Stimulated activated CD8-positive, alpha-beta memory T cell treated with anti-CD3 and anti-CD28 coated beads, Interleukin-15, amount 100 ng/mL, for 48 hours (primary cell): ENCODE results near the gene CLRN1.

Experiments
- DNase-seq, 2 donors: peaks; one replicate each; pipeline ENCODE4 v3.0.0-alpha.2; 2020; ENCODE audit warnings: low read depth in 2 of 2

CLRN1 gene

DNA sequence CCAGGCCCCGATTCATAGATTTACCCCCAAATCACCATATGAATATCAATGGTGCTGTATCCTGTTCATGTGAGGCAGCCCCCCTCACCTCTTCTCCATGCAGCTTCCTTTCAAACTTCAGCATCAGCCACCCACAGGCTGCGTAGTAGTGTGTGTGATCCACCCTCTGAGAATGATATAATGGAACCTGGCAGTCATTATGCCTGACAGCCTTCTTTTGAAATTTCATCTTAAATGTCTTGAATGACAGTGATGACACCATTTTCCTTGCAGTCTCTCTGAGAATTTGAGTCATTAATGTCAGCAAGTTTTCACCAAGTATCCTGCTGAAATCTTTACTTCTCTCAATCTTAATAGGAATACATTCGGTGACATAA, 3.5 kb upstream of the CLRN1 start:
- peak in 1 of 2 donors; percentile 19 for DNase-seq

DNA sequence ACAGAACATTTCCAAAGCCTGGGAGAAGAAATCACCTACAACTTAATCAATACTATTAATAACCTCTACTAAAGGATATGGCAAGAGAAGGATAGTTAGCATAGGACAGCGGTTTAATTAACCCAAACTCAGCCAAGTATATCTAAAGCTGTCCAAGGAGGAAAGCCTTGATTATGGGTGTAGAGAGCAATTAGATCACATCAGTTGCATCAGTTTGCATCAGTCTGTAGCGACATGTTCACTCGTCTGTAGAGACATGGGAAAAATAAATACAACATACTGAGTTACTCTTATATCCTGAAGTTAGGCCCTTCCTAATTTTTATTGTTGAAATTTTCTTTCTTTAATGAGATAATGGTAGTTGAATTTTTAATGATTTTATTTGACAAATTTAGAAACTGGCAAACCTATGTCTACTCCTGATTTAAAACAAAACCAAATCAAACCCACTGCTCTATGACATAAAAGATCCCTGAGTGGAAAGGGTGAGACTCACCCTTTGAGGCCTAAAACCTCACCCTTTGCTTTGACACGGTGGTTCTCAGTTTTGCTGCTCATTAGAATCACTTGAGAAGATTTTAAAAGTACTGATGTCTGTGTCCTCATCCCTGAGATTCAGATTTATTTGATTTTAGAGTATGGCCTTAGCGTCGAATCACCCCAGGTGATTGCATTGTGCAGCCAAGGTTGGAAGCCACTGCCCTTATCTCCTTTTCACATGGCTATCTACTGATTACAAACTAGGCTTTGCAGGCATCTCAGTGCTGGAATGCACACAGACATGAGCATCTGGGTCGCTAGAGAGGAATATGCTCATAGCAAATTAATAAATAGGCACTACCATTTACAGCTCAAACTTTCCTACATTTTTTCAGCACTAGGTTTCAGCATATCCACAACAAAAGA, 2.8 kb upstream of the CLRN1 start:
- no peak for DNase-seq

DNA sequence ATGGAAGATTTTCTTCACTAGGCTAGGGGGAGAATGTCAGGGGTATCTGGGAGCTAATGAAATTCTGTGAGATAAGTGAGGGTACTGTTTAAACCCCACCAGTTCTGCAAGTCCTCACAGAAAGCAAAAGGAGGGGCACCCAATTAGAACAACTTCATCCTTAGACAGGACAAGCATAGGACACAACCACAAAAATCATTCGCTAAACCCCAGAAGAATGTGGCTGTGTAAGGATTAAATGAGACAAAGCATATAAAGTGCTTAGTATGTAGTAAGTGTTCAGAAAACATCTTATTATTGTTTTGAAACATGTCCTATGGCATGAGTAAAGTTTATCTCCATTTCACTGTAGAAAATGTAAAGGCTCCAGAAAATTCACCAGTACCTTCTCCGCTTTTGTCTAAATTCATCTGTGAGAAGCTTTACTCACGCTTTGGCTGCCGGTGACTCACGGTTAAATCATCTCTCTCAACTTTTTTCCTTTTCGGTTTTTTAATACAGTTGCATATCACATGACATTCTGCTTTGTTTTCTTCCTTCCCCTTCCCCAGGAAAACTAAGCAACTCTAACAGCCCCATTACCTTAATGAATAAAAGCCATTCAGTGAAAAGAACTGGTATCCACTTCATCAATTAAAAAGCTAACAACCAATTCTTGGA, 1.7 kb downstream of the CLRN1 start:
- no peak for DNase-seq

DNA sequence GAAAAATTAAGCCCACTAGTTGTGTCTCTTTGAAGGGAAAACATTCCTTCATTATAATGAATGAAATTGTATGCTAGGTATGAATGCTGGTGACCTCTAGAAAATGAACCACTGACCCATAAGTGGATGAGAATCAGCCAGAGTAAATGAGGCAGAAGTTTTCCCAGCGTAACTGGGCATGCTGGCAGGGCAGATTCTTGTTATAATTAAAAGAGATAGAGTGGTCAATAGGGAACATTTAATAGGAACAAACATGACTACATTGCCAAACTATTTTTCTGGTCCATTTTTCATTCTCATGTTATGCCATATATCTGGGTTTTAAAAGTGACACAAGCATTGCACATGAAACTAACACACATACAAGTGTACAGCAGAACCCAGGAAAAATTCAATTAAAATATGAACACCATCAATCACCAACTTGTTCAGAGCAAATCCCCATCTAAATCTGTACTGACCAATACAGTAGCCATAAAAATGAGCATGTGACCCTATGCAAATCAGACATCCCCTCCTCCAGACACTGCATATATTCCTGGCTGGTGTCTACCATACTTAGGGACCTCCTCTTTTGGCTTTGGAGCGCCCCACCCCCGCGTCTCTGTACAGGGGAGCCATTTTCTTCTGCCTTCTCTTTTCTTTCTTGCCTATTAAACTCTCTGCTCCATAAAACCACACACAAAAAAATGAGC, 4.0 kb downstream of the CLRN1 start:
- no peak for DNase-seq

DNA sequence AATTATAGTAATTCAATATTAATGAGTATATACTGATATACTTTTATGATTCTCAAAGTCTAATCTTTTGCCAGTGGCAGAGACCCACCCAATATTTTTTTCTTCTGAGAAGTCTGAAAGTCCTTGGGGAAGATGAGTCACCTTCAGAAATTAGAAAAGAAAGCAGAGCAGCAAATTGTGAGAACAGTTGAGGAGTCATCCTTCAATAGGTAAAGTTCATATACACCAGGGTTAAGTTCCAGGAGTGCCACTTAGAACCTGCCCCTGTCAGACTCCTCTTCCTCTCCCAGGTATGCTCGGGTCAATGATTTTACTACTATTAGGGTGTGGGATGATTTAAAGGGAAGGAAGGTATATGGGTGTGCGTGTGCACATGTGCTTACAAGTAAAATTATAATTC, 7.1 kb downstream of the CLRN1 start:
- DNase-seq = no peak

DNA sequence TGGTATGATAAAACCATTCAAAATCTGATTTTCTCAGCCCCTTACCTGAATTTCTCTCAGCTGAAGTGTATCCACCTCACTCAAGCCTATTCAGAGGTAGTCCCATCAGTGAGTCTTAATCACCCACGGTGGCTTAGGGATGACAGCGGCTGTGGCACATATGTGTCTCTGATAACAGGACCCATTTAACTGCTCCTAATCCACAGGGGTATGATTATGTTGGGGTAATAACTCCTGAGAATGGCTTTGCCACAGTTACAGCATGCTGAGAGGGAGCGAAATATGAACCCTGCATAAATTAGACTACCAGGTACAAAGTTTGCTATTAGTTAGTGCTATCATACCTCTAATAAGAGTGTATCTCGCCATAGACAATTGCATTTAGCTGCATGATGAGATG, 10.6 kb downstream of the CLRN1 start:
- DNase-seq = no peak

DNA sequence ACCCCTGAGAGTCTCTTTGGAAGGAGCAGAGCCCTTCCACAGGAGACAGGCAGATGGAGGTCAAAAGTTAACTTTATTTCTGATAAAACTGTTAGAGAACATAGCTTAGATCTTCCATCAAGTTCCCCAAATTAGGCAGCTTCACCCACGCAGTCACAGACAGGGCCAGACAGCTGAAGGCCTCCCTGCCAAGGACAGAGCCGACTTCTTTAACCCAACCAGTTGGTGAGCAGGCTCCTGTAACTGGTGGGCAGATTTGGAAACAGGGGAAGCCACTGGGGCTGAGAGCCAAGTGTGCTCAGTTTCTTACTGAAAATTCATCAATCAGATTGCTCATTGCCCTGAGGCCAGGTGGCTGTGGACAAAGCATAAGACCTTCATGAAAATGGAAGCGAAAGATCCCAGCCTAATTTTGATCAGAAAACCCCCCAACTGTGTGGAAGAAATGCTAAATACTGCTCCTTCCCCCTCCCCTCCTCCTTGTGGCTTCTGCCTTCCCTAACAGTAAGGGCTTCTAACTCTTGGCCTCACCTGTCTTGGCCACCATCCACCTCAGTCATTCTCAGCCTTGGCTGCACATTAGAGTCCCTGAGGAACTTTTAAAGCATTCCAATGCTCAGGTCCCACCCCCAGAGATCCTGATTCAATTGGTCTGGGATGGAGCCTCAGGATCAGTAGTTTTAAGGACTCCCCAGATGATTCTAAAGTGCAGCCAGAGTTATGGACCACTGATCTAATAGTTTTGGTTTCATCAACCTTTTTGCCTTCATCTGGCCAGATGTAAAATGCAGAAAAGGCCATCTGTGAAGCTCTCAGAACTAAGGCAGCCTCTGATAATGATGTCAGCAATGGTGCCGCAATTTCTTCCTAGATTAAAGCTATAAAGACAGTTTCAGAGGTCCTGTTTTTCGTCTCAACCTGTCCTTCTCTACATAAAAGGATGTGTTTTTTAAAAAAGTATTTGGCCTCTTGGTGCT, 11.5 kb downstream of the CLRN1 start:
- DNase-seq = no peak

DNA sequence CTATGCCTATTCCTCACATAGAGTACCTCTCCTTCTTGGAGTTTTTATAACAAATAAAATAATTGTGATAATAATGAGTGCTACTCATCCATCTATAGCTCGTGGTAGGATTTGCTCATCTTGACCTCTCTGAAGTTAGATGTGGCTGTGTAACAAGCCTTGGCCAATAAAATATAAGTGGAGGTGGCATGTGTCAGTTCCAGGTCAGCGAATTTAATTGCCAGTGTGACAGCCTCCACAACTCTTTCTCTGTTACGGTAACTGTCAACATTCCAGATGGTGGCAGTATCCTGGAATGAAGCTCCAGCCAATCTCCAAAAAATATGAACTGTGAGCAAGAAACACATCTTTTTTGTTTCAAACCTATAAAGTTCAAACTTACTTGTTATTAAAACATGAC, 13.8 kb downstream of the CLRN1 start:
- DNase-seq = no peak

DNA sequence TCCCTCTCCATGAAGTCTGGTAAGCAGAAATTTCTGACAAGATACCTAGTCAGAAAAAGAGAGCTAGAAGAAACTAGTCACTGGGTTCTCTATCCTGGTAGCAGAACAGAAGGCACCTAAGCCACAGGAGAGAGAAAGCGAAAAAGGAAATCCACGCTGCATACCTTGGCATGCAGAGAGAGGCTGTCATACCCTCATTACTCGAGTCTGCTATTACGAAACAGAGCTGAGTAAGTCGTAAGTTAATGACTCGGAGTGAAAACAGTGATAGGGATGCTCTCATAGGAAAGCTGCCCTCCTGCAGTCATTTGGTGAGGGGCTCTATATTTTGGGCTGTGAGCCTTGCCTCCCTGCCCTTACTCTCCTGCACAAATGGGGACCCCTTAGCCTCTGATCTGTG, 16.2 kb downstream of the CLRN1 start:
- DNase-seq = no peak

DNA sequence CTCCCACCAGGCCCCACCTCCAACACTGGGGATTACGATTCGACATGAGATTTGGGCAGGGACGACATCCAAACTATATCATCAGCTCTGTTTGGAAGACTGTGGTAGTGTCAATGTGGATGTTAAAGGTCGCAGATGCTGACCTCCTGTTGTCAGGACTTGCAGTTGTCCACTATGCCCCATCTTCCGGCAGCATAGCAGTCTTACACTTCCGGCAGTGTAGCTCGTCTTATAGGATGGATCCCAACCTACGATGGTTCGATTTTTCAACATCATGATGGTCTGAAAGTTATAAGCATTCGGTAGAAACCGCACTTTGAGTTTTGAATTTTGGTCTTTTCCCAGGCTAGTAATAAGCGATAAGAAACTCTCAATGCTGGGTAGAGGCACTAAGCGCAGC, 20.6 kb downstream of the CLRN1 start:
- DNase-seq = no peak

DNA sequence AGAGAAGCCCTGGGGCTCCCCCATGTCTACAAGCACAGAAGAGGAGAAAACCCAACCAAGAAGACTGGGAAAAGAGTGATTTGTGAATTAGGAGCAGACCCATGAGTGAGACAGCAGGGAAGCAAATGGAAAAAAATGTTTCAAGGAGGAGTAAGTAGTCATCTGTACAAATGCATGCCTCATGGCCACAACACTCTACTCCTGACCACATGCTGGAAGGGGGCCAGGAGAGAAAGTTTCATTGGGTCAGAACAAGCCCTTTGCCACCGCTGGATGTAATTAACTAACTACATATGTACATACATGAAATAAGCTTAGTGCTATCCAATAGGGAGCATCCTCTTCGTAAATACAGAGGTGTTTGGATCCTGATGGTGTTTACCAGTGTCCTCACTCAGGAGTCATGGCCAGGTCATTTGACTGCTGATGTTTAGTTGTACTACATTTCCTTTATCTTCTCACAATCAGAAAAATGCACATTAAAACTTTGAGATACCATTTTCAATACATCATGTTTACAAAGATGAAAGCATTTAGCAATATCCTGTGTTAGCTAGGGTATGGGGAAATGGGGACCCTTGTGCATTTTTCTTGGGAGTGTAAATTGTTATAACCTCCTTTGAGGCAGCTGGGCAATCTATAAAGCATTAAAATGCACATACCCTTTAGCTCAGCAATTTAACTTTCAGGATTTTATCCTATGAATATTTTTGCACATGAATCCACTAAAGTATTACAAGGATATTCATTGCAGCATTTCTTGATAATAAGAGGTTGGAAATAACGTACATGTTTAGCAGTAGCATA, 27.1 kb downstream of the CLRN1 start:
- no peak for DNase-seq

DNA sequence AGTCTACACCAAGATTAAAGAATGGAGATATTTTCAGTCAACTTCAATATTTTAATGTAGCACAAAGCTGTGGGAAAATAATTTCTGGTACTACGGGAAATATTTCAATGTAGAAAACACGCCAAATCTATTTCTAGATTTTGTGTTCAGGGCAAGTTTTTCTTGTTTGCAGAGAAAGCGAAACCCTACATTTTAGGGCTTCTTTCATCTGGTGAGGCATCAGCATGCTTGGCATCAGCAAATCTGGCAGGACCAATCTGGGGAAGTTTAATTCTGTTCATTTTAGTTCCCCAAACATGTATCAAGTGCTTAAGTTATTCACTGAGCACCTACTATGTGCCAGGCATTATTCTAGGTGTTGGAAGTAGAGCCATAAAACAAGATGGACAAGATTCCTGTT, 30.3 kb downstream of the CLRN1 start:
- DNase-seq = no peak

DNA sequence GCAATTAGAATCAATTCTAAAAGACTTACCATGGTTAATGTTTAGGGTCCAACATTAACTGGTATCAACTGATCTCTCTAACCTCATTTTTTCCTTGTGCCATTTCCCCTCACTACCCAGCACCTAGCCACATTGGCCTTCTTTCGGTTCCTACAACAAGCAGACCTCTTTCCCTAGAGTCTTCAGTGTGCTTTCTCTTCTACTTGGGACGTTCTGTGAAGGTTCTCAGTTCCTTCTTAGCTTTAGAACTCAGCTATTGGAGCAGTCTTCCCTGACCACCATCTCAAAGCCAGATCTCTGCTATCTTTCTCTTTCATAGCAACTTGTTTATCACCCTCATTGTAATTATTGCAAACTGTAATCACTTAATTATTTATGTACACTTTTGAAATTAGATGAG, 35.8 kb downstream of the CLRN1 start:
- no peak for DNase-seq

DNA sequence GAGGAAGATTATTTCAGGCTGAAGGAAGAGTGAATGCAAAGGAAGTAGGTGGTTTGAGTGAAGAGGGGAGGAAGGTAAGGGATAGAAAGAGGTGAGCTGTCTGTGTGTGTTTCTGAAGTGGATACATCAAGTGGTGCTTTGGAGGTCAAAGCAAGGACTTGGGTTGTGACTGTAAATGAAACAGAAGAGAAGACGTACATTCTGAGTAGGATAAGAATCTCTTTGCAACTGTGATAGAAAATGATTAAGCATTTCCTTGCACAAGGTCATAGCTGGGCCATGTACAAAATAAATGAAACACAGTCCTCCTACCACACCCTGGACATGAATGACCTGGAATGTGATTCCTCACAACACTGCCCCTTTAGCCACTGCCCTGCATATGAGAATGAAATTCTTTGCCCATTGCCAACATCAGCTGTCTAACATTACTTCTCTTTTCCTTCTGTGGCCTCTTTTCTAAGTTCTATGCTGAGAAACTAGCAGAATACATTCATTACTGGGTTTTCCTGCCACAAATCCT, 39.0 kb downstream of the CLRN1 start:
- no peak for DNase-seq

DNA sequence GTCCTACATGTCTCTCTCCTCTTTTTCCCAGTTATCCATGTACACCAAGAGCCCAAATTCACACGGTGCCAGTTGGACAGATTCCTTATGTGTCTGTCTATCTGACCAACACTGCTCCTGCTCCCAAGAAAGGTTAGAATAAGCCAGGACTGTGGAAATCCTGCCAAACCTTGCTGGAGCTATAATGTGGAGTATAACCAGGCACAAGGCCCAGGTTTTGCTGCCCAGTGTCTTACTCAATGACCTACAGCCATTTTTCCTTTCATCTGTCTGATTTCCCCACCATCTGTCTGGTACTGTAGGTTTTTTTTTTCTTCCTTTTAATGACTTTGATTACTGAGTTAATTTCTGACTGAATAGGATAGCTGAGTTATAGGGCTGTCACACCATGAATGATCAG, 40.8 kb downstream of the CLRN1 start:
- DNase-seq = no peak

DNA sequence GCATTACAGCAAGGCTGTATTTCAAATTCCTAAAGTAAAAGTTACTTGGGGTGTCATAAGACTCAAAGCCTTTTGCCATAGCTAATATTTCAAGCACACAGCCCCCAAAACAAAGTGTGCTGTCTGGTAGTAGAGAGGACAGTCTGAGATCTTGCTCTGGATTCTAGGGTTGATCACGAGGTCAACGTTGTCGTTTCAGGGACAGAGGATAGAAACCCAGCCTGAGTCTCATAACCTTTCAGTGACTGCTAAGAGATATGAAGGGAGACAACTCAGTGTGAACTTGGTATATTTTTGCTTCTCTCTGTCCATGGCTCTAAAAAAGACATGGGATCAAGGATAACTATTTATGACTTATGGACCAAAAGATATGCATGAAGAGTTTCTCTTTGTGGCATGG, 41.7 kb downstream of the CLRN1 start:
- no peak for DNase-seq

DNA sequence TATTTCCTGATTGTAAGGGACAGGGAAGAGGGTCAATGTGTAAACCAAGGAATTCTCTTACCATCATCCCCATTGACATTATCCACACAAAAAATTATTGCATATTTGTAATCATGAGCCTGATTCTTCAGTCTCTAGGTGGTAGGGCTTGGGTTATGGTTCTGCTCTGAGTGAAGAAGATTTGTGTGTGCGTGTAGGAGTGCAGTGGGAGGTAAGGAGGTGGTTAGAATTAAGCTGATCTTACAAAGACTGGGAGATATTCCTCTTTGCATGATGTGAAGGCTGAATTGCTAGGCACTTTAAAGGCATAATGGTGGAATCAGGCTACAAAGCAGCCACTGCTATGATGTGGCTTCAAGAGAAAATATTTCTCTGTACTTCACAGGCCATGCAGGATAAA, 44.3 kb downstream of the CLRN1 start:
- DNase-seq = no peak

DNA sequence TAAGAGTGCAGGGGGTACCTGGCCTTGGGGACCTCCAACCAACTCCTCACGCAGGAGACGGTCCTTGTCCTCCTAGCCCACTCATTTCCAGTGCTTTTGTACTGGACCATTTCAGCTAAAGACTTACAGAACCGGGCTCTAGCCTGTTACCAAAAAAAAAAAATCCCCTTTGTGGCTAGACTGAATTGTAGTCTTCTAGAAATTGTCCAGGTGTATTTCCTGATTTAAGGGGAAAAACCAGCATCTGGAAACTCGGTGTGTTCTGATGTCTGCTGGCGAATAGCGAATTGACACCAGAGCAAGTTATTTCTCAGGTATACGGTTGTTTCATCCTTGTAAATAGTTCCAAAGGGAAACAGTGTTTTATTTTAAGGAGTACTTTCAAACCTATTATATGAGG, 46.2 kb downstream of the CLRN1 start:
- DNase-seq = no peak

DNA sequence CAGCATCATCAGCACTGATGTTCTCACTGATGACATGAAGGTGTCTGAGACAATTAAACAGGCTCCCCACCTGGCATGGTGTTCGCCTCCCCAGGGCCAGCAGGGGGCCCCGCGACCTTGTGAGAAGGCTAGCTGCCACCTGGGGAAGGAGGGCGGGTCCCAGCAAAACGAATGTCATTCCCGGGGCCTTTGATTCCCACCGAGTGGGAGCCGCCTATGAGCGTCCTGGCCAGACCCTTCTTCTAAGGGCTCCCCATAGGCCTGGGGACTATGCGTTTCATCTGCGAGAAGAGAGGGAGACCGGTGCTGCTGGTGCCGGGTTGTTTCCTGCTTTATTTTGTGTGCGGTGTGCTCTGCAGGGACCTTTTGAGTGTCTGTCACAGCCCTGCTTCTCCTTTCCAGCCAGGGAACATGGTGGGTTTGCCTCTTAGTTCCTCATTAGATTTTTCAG, 46.8 kb downstream of the CLRN1 start:
- DNase-seq = peak; percentile 44 to 53

DNA sequence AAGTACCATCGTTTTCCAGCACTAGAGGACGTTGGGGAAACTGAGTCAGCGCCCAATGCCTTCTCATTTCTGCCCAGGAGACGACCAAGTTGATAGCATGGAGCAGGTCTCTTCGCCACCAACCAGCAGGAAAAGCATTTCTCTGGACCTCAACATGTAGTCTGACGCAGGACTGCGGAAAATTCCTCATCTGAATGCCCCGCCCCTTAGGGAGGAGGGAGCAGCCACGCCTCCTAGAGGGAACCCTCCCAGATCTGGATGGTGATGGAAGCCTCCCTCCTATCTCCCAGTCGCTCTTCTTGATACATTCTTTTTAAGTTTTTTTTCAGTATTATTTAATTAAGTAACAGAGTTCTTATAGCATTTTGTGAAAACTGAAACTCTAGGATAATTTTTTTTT, 49.9 kb downstream of the CLRN1 start:
- DNase-seq = no peak
